Measurements from ENCODE around the gene RRAS2.

DNA sequence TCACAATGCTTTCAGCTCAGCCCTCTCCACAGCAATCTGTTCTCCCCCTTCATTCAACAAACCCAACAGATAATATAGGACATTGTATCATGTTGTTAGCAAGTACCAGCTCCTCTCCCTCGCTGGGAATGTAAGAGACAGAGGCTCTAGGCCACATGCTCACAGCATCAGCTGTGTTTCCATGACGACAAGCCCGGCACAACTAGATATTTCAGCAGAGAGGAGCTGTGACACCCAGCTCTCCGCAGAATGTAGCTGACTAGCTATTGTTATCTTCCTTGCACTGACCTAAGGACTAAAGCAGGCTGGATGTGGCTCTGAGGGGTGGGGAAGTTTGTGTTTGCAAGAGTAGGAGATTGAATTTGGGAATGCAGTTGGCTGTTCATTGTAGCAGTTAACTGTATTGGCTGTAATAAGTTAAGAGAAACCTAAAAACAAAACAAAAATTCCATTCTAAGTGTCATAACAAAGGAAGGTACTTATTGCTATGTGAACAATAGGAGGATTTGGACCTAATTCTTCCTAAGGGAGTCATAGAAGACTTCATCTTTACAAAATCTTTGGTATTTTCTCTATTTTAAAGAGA, 28.0 kb upstream of the RRAS2 start:
- TF ChIP-seq POLR2AphosphoS5 (IDR thresholded peaks at IDR 0.05; ENCODE audit: low read depth, low read length) (no peak), SIN3A (IDR thresholded peaks at IDR 0.05; ENCODE audit: borderline replicate concordance, insufficient read depth, low read length) (no peak), TAF1 (IDR thresholded peaks at IDR 0.05; ENCODE audit: borderline replicate concordance, insufficient read depth, low read length) (no peak), REST (IDR thresholded peaks at IDR 0.05; ENCODE audit: insufficient read depth in 1 of 2, low read depth in 2 of 2, low read length in 2 of 2) (no peak), FOXP2 (optimal IDR thresholded peaks at IDR 0.05; ENCODE audit: borderline replicate concordance, extremely low read depth, extremely low read length, insufficient read depth) (no peak)
